H9 (cell line): ENCODE results near the gene CD9. TPM values are rescaled to one million over a fixed set of nuclear protein-coding genes. Genes with fewer than 3 reads are reported as not detected.
A peak's percentile ranks its signal among the peaks of the same experiment; 100 is the strongest.

ENCODE experiments used
- DNase-seq: peaks from one replicate; pipeline ENCODE4 v3.0.0-alpha.2; 2017
- H2AFZ ChIP-seq: one replicate; pipeline ENCODE4 v1.6.1; 2013; ENCODE audit warnings: mild to moderate bottlenecking, low read length, control low read depth, moderate library complexity
- H2AK5ac ChIP-seq: 2 replicates; pipeline ENCODE4 v1.6.1; 2013; ENCODE audit warnings: low read length, control low read depth, mixed read lengths; ENCODE audit not compliant: insufficient read length
- H2BK120ac ChIP-seq: one replicate; pipeline ENCODE4 v1.6.1; 2013; ENCODE audit warnings: low read depth, mild to moderate bottlenecking, low read length, control low read depth, inconsistent platforms; ENCODE audit not compliant: poor library complexity, severe bottlenecking
- H2BK12ac ChIP-seq: 2 replicates; pipeline ENCODE4 v1.6.1; 2013; ENCODE audit warnings: low read length, control low read depth, mixed read lengths, low read depth; ENCODE audit not compliant: insufficient read length
- H2BK15ac ChIP-seq: 2 replicates; pipeline ENCODE4 v1.6.1; 2013; ENCODE audit warnings: low read depth, low read length, control low read depth
- H2BK20ac ChIP-seq: one replicate; pipeline ENCODE4 v1.6.1; 2013; ENCODE audit warnings: low read depth, mild to moderate bottlenecking, low read length, control low read depth, inconsistent platforms; ENCODE audit not compliant: poor library complexity, severe bottlenecking
- H2BK5ac ChIP-seq: 2 replicates; pipeline ENCODE4 v1.6.1; 2013; ENCODE audit warnings: low read length, control low read depth, mixed read lengths; ENCODE audit not compliant: insufficient read length
- H3K14ac ChIP-seq: 2 replicates; pipeline ENCODE4 v1.6.1; 2013; ENCODE audit warnings: low read length, control low read depth; ENCODE audit not compliant: insufficient read depth
- H3K18ac ChIP-seq: 2 replicates; pipeline ENCODE4 v1.6.1; 2013; ENCODE audit warnings: low read depth, mild to moderate bottlenecking, mixed read lengths, low read length, control low read depth; ENCODE audit not compliant: insufficient read length
- H3K23ac ChIP-seq: 2 replicates; pipeline ENCODE4 v1.6.1; 2013; ENCODE audit warnings: low read length, control low read depth, mixed read lengths, low read depth; ENCODE audit not compliant: insufficient read length
- H3K23me2 ChIP-seq: 2 replicates; pipeline ENCODE4 v1.6.1; 2013; ENCODE audit warnings: low read depth, mild to moderate bottlenecking, mixed read lengths, low read length, control low read depth; ENCODE audit not compliant: insufficient read length, poor library complexity, severe bottlenecking
- H3K27ac ChIP-seq: 2 replicates; pipeline ENCODE4 v1.5.1; 2013; ENCODE audit warnings: low read length, control low read depth, mixed read lengths, low read depth; ENCODE audit not compliant: insufficient read length
- H3K27me3 ChIP-seq: 2 replicates; pipeline ENCODE4 v1.6.1; 2013; ENCODE audit warnings: low read length, control low read depth, inconsistent platforms; ENCODE audit not compliant: insufficient read depth
- H3K4ac ChIP-seq: 2 replicates; pipeline ENCODE4 v1.6.1; 2013; ENCODE audit warnings: low read depth, mild to moderate bottlenecking, control low read depth, inconsistent platforms, low read length, moderate library complexity
- H3K4me1 ChIP-seq: 2 replicates; pipeline ENCODE4 v1.6.1; 2013; ENCODE audit warnings: low read length, control low read depth, inconsistent platforms; ENCODE audit not compliant: insufficient read depth
- H3K4me2 ChIP-seq: 2 replicates; pipeline ENCODE4 v1.6.1; 2013; ENCODE audit warnings: low read length, control low read depth, mixed read lengths; ENCODE audit not compliant: insufficient read length, insufficient read depth
- H3K56ac ChIP-seq: 2 replicates; pipeline ENCODE4 v1.6.1; 2013; ENCODE audit warnings: low read depth, mild to moderate bottlenecking, mixed read lengths, low read length, control low read depth; ENCODE audit not compliant: insufficient read length
- H3K79me1 ChIP-seq: 2 replicates; pipeline ENCODE4 v1.6.1; 2013; ENCODE audit warnings: low read depth, mild to moderate bottlenecking, moderate library complexity, low read length, control low read depth, inconsistent platforms; ENCODE audit not compliant: insufficient read depth, poor library complexity, severe bottlenecking
- H3K79me2 ChIP-seq: 2 replicates; pipeline ENCODE4 v1.6.1; 2013; ENCODE audit warnings: low read length, control low read depth, inconsistent platforms; ENCODE audit not compliant: insufficient read depth
- H3K9ac ChIP-seq: 2 replicates; pipeline ENCODE4 v1.6.1; 2013; ENCODE audit warnings: low read length, control low read depth, mixed read lengths; ENCODE audit not compliant: insufficient read length; ENCODE audit errors: extremely low read depth
- H3K9me3 ChIP-seq: one replicate; pipeline ENCODE4 v1.6.1; 2013; ENCODE audit warnings: low read depth, low read length, inconsistent platforms; ENCODE audit not compliant: control insufficient read depth
- H3T11ph ChIP-seq: one replicate; pipeline ENCODE4 v1.6.1; 2013; ENCODE audit warnings: mild to moderate bottlenecking, low read length, control low read depth, inconsistent platforms
- H4K20me1 ChIP-seq: one replicate; pipeline ENCODE4 v1.6.1; 2013; ENCODE audit not compliant: control insufficient read depth, insufficient read length, insufficient read depth
- H4K5ac ChIP-seq: 2 replicates; pipeline ENCODE4 v1.6.1; 2013; ENCODE audit warnings: low read depth, mild to moderate bottlenecking, mixed read lengths, low read length, control low read depth; ENCODE audit not compliant: insufficient read length
- H4K8ac ChIP-seq: replicated peaks from 2 replicates; pipeline ENCODE4 v1.6.1; 2013; ENCODE audit warnings: low read length, control low read depth, mixed read lengths, low read depth; ENCODE audit not compliant: insufficient read length
- H4K91ac ChIP-seq: 2 replicates; pipeline ENCODE4 v1.6.1; 2013; ENCODE audit warnings: low read depth, mild to moderate bottlenecking, moderate library complexity, mixed read lengths, low read length, control low read depth; ENCODE audit not compliant: insufficient read length
- H3K27ac Mint-ChIP-seq, 3 experiments: 2 replicates in 2 of 3; 3 replicates in 1 of 3; pipeline ENCODE4 v1.8.0; 2020 to 2021; ENCODE audit warnings: mixed read lengths in 3 of 3, mild to moderate bottlenecking in 1 of 3, moderate library complexity in 1 of 3
- H3K27me3 Mint-ChIP-seq: 2 replicates; pipeline ENCODE4 v1.8.0; 2021; ENCODE audit warnings: low read depth, mild to moderate bottlenecking, moderate library complexity, mixed read lengths
- H3K36me3 Mint-ChIP-seq, 3 experiments: 2 replicates in 2 of 3; 3 replicates in 1 of 3; pipeline ENCODE4 v1.8.0; 2020 to 2021; ENCODE audit warnings: low read depth in 3 of 3, mixed read lengths in 3 of 3; ENCODE audit not compliant: insufficient read depth in 1 of 3
- H3K4me1 Mint-ChIP-seq, 2 experiments: 2 replicates each; pipeline ENCODE4 v1.8.0; 2020; ENCODE audit warnings: mixed read lengths in 2 of 2
- H3K4me3 Mint-ChIP-seq, 2 experiments: 2 replicates in 1 of 2; 3 replicates in 1 of 2; pipeline ENCODE4 v1.8.0; 2020 to 2021; ENCODE audit warnings: mild to moderate bottlenecking in 2 of 2, mixed read lengths in 2 of 2, moderate library complexity in 1 of 2
- H3K9me3 Mint-ChIP-seq, 2 experiments: 2 replicates in 1 of 2; 3 replicates in 1 of 2; pipeline ENCODE4 v1.8.0; 2020; ENCODE audit warnings: mild to moderate bottlenecking in 2 of 2, mixed read lengths in 2 of 2, moderate library complexity in 1 of 2
- CTCF ChIP-seq: fragments of 200-600 bp; sonication (generic); conservative IDR thresholded peaks from 3 replicates; pipeline ENCODE4 v1.8.0; 2021; ENCODE audit warnings: antibody characterized with exemption, mild to moderate bottlenecking
- WGBS: extraction: QIAGEN DNeasy Blood & Tissue Kit; methylation state at CpG from one replicate; pipeline ENCODE4 v1.1.7; 2013; ENCODE audit warnings: missing lambda C conversion rate, low lambda C conversion rate, mixed read lengths; ENCODE audit not compliant: insufficient read length; ENCODE audit errors: extremely low coverage; 5-methylcytosine and 5-hydroxymethylcytosine counted together
- total RNA-seq: library from RNA; stranded (reverse); gene quantifications from 2 replicates; pipeline ENCODE4 v1.2.1, GENCODE V29; 2021

The CD9 gene
- total RNA-seq, 1 experiment from 2014 or later, result 132 TPM

GRCh38 chr12:6273541-6274230, 73.5 kb downstream of the CD9 start:
- Histone ChIP-seq H3K27me3 (no peaks in the 10 kb centered on the region), H4K20me1 (no peaks in the 10 kb centered on the region), H3K9me3 (no peaks in the 10 kb centered on the region), H3K9ac (no peak overlapping the region), H2AFZ (no peak overlapping the region), H4K5ac (no peak overlapping the region), H3K4me2 (no peak overlapping the region), H2BK120ac (no peak overlapping the region), H3K4me1 (peaks cover 12% of the 10 kb centered on the region), H4K91ac (no peak overlapping the region), H3K18ac (peak overlapping the region; percentile 73), H2BK15ac (no peak overlapping the region), H2BK12ac (no peak overlapping the region), H3K23ac (no peak overlapping the region), H3K4ac (no peak overlapping the region; the same call in 1 of the 2 replicates), H2AK5ac (no peak overlapping the region), H2BK5ac (no peak overlapping the region), H3K27ac (no peak overlapping the region), H3T11ph (no peak overlapping the region), H2BK20ac (no peak overlapping the region), H4K8ac (no peak overlapping the region), H3K56ac (no peak overlapping the region), H3K79me2 (no peaks in the 10 kb centered on the region), H3K79me1 (no peaks in the 10 kb centered on the region), H3K14ac (peak overlapping the region; percentile 73), H3K23me2 (peaks cover 4% of the 10 kb centered on the region)
- H3K27me3 Mint-ChIP-seq, result no peaks in the 10 kb centered on the region; the same call in 1 of the 2 replicates
- peaks cover 49 to 62% of the 10 kb centered on the region in 2 experiments for H3K4me1 Mint-ChIP-seq
- no peaks in the 10 kb centered on the region for H3K36me3 Mint-ChIP-seq
- no peak; the same call in 2 of the 3 replicates for TF ChIP-seq CTCF
- no CpG with 5 or more reads among the region's 9 CpGs for WGBS
- no peaks in the 10 kb centered on the region for H3K9me3 Mint-ChIP-seq
- peak overlapping the region in 2 of 3 experiments; percentile 32 to 73; a peak in 2 of 7 replicates for H3K27ac Mint-ChIP-seq
- no peak overlapping the region for H3K4me3 Mint-ChIP-seq
- DNase-seq, result no peak
